DND-41 (cell line): Measurements from ENCODE around the gene WDFY4.

Source experiments
- CTCF ChIP-seq: IDR thresholded peaks from 2 replicates; pipeline ENCODE4 v1.5.1; 2012; ENCODE audit warnings: borderline replicate concordance, low read length, moderate library complexity, mild to moderate bottlenecking; ENCODE audit not compliant: poor library complexity, severe bottlenecking; ENCODE audit errors: extremely low read depth
- EZH2 ChIP-seq: IDR thresholded peaks from 3 replicates; pipeline ENCODE4 v1.6.1; 2012; ENCODE audit warnings: borderline replicate concordance, low read depth, mild to moderate bottlenecking, moderate library complexity, low read length, inconsistent platforms; ENCODE audit not compliant: severe bottlenecking

GRCh38 chr10:48736596-48736995 lies 51.9 kb downstream of the WDFY4 start:
- TF ChIP-seq EZH2 (no peak), CTCF (no peak)
